ENCODE results near the gene COX6A1.
"Not testable (repeated sequence)": the region's sequence is repeated elsewhere in the genome, so short reads cannot be mapped to it uniquely, and the experiment has no call there.

COX6A1 gene

GRCh38 chr12:120483621-120484020 lies 45.7 kb downstream of the COX6A1 start:
- TF ChIP-seq CTCF (IDR thresholded peaks at IDR 0.05; ENCODE audit: poor library complexity, severe bottlenecking), result no peak
- ATAC-seq (ENCODE audit: low read depth) (no peak; the same call in 2 of the 3 replicates), DNase-seq (ENCODE audit: low spot score) (no peak)
- Histone ChIP-seq H3K4me1 (ENCODE audit: insufficient read depth, poor library complexity, severe bottlenecking) (no peaks in the 10 kb centered on the region), H3K27ac (ENCODE audit: poor library complexity, severe bottlenecking) (no peak overlapping the region), H3K9me3 (ENCODE audit: severe bottlenecking) (no peaks in the 10 kb centered on the region), H3K36me3 (ENCODE audit: low read depth) (peaks cover 7% of the 10 kb centered on the region; the same call in 1 of the 2 replicates), H3K27me3 (ENCODE audit: insufficient read depth, poor library complexity, severe bottlenecking) (no peaks in the 10 kb centered on the region), H3K4me3 (ENCODE audit: severe bottlenecking) (no peak overlapping the region)

GRCh38 chr12:120485961-120486881 lies 48.3 kb downstream of the COX6A1 start:
- no peak for DNase-seq (ENCODE audit: low spot score)
- Histone ChIP-seq H3K9me3 (ENCODE audit: severe bottlenecking) (no peaks in the 10 kb centered on the region), H3K4me3 (ENCODE audit: severe bottlenecking) (no peak overlapping the region), H3K4me1 (ENCODE audit: insufficient read depth, poor library complexity, severe bottlenecking) (no peaks in the 10 kb centered on the region), H3K36me3 (ENCODE audit: low read depth) (peaks cover 17% of the 10 kb centered on the region; the same call in 1 of the 2 replicates), H3K27me3 (ENCODE audit: insufficient read depth, poor library complexity, severe bottlenecking) (no peaks in the 10 kb centered on the region), H3K27ac (ENCODE audit: poor library complexity, severe bottlenecking) (no peak overlapping the region)
- no peak for ATAC-seq (ENCODE audit: low read depth)
- TF ChIP-seq CTCF (IDR thresholded peaks at IDR 0.05; ENCODE audit: poor library complexity, severe bottlenecking), result no peak

- not testable (repeated sequence) for H3K27me3 ChIP-seq (ENCODE audit: insufficient read depth, poor library complexity, severe bottlenecking); H3K27ac ChIP-seq (ENCODE audit: poor library complexity, severe bottlenecking); ATAC-seq (ENCODE audit: low read depth); H3K4me1 ChIP-seq (ENCODE audit: insufficient read depth, poor library complexity, severe bottlenecking); H3K4me3 ChIP-seq (ENCODE audit: severe bottlenecking); DNase-seq (ENCODE audit: low spot score); H3K9me3 ChIP-seq (ENCODE audit: severe bottlenecking)
- peaks cover 24% of the 10 kb centered on the region for H3K36me3 ChIP-seq (ENCODE audit: low read depth)
These were observed 49.6 kb downstream of the COX6A1 start for GRCh38 chr12:120487552-120487951.

GRCh38 chr12:120488057-120488640 lies 50.2 kb downstream of the COX6A1 start:
- H3K4me3 ChIP-seq (ENCODE audit: severe bottlenecking), result no peak overlapping the region
- ATAC-seq (ENCODE audit: low read depth), result no peak
- peaks cover 24% of the 10 kb centered on the region for H3K36me3 ChIP-seq (ENCODE audit: low read depth)
- no peaks in the 10 kb centered on the region for H3K4me1 ChIP-seq (ENCODE audit: insufficient read depth, poor library complexity, severe bottlenecking)
- no peaks in the 10 kb centered on the region for H3K9me3 ChIP-seq (ENCODE audit: severe bottlenecking)
- DNase-seq (ENCODE audit: low spot score), result no peak
- no peak for TF ChIP-seq CTCF (IDR thresholded peaks at IDR 0.05; ENCODE audit: poor library complexity, severe bottlenecking)
- H3K27ac ChIP-seq (ENCODE audit: poor library complexity, severe bottlenecking), result no peak overlapping the region
- no peaks in the 10 kb centered on the region for H3K27me3 ChIP-seq (ENCODE audit: insufficient read depth, poor library complexity, severe bottlenecking)

GRCh38 chr12:120489018-120489417 lies 51.1 kb downstream of the COX6A1 start:
- peaks cover 24% of the 10 kb centered on the region for H3K36me3 ChIP-seq (ENCODE audit: low read depth)
- no peak for ATAC-seq (ENCODE audit: low read depth)
- H3K27ac ChIP-seq (ENCODE audit: poor library complexity, severe bottlenecking), result no peak overlapping the region
- DNase-seq (ENCODE audit: low spot score), result no peak
- no peaks in the 10 kb centered on the region for H3K9me3 ChIP-seq (ENCODE audit: severe bottlenecking)
- no peak overlapping the region for H3K4me3 ChIP-seq (ENCODE audit: severe bottlenecking)
- no peak for TF ChIP-seq CTCF (IDR thresholded peaks at IDR 0.05; ENCODE audit: poor library complexity, severe bottlenecking)
- H3K27me3 ChIP-seq (ENCODE audit: insufficient read depth, poor library complexity, severe bottlenecking), result no peaks in the 10 kb centered on the region
- H3K4me1 ChIP-seq (ENCODE audit: insufficient read depth, poor library complexity, severe bottlenecking), result no peaks in the 10 kb centered on the region

Measured in RWPE2 (cell line).